Measurements from ENCODE around the gene COG3. TPM values are rescaled to one million over a fixed set of nuclear protein-coding genes. Genes with fewer than 3 reads are reported as not detected.

The COG3 gene
- total and polyA plus RNA-seq, 2 of the 13 experiments (the other 11 are each of a cell fraction or from before 2014, with no cell fraction given), result 37.8 to 47.5 TPM

GRCh38 chr13:45464687-45465453, at the start of gene COG3 (continued):
- TF ChIP-seq FOXO1 (CRISPR knock-in tag; IDR thresholded peaks at IDR 0.05), result 0 out of 2 replicates have a peak, but pooled peaks have one; percentile 25
- no peak for TF ChIP-seq ATM (IDR thresholded peaks at IDR 0.05; ENCODE audit: borderline replicate concordance)
- 0 out of 2 replicates have a peak, but pooled peaks have one; percentile 48 for TF ChIP-seq BCL3 (CRISPR knock-in tag; IDR thresholded peaks at IDR 0.05)
- TF ChIP-seq KLF13 (CRISPR knock-in tag; IDR thresholded peaks at IDR 0.05), result no peak
- peak; percentile 22; the same call in 1 of the 2 replicates for TF ChIP-seq ISL2 (CRISPR knock-in tag; IDR thresholded peaks at IDR 0.05)
- peak; percentile 52 for TF ChIP-seq TFDP2 (CRISPR knock-in tag; IDR thresholded peaks at IDR 0.05)
- TF ChIP-seq ZNF629 (CRISPR knock-in tag; conservative IDR thresholded peaks at IDR 0.05), result no peak
- peak; percentile 68 to 82; a peak in 3 of 4 replicates for TF ChIP-seq HMGXB4 (CRISPR knock-in tag; IDR thresholded peaks at IDR 0.05; ENCODE audit: borderline replicate concordance in 1 of 2, low read depth in 1 of 2)
- TF ChIP-seq ZFP36 (IDR thresholded peaks at IDR 0.05; ENCODE audit: borderline replicate concordance, low read depth, low read length, partially characterized antibody), result no peak
- no peak for TF ChIP-seq ADNP (CRISPR knock-in tag; IDR thresholded peaks at IDR 0.05)
- no peak for TF ChIP-seq MLLT10 (CRISPR knock-in tag; IDR thresholded peaks at IDR 0.05)
- TF ChIP-seq TFDP1 (CRISPR knock-in tag; IDR thresholded peaks at IDR 0.05; ENCODE audit: borderline replicate concordance), result 0 out of 2 replicates have a peak, but pooled peaks have one; percentile 22
- no peak for TF ChIP-seq ETS1 (CRISPR knock-in tag; IDR thresholded peaks at IDR 0.05)
- peak; percentile 33; the same call in 1 of the 2 replicates for TF ChIP-seq BRD4 (CRISPR knock-in tag; IDR thresholded peaks at IDR 0.05)
- no peak for TF ChIP-seq TRIM24 (CRISPR knock-in tag; IDR thresholded peaks at IDR 0.05)
- no peak; the same call in 1 of the 2 replicates for TF ChIP-seq ZNF225 (CRISPR knock-in tag; IDR thresholded peaks at IDR 0.05)
- TF ChIP-seq THAP7 (CRISPR knock-in tag; IDR thresholded peaks at IDR 0.05), result no peak
- TF ChIP-seq ZNF737 (CRISPR knock-in tag; IDR thresholded peaks at IDR 0.05; ENCODE audit: borderline replicate concordance), result no peak
- no peak for TF ChIP-seq ZNF20 (CRISPR knock-in tag; IDR thresholded peaks at IDR 0.05)
- peak; percentile 100 for TF ChIP-seq ZBTB25 (CRISPR knock-in tag; IDR thresholded peaks at IDR 0.05)
